Hematopoietic multipotent progenitor cell treated with erythropoietin and hydrocortisone succinate and interleukin-3 and kit ligand, for 4 days (in vitro differentiated cells): ENCODE data around the gene ZC3H7A.

Source experiments
- DNase-seq: peaks from one replicate; pipeline ENCODE4 v3.0.0-alpha.2; 2015

Gene ZC3H7A

DNA sequence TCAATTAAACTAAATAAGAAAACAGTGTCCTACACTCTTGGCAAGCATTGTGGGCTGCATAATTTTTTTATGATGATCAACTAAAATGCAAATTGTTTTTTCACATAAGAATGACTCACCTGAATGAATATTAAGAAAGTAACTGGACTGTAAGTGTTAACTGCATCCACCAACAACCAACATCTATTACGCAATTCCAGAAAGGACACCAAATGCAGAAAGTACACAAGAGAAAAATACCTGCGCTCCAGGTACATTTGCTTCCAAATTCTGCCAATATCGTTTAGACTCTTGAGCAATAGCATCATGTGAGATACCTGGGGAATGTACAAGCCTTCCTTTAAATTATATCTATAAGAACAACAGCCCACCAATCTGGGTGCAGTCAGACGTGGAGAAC, 34.6 kb downstream of the ZC3H7A start:
- no peak for DNase-seq

DNA sequence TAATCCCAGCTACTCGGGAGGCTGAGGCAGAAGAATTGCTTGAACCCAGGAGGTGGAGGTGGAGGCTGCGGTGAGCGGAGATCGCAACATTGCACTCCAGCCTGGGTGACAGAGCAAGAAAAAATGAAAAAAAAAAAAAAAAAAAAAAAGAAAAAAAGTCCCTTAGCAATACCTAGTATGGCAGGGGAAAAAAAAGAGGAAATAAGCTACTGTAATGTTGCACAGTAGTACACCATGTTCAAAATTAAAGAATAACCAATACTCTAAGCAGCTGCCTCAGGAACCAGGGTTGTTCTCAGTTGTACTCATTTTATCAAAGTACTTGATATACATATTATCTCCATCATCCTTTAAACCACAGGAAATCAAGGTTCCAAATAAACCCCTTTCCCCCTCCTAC, 37.1 kb downstream of the ZC3H7A start:
- peak; percentile 27 for DNase-seq

DNA sequence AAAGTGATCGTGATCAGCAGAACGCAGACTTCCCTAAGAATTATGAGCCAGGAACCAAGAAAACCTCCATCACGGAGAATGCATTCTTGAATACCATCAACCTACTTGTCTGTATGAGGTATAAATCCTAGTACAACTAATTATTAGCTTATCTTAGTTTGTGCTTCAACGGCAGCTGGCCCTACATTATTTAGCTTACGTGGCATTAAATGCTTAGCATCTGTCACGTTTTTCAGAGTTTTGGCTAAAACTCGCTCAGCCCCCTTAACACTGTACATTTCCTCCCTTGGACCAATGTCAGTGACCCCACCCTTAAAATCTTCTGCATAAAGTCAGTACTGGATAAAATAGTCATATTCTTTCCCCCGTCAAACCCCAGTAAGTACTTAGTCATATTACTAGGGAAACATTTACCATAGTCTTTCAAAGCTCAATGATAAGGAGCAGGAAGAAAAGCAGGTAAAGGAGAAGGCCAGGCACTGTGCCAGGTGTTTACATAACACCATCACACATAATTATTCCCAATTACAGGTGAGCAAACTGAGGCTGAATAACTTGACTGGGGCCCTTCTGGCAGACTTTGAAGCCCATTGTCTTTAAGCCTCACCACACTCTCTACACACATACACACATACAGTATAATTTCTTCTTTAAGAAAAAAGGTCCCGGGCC, 37.8 kb downstream of the ZC3H7A start:
- no peak for DNase-seq

DNA sequence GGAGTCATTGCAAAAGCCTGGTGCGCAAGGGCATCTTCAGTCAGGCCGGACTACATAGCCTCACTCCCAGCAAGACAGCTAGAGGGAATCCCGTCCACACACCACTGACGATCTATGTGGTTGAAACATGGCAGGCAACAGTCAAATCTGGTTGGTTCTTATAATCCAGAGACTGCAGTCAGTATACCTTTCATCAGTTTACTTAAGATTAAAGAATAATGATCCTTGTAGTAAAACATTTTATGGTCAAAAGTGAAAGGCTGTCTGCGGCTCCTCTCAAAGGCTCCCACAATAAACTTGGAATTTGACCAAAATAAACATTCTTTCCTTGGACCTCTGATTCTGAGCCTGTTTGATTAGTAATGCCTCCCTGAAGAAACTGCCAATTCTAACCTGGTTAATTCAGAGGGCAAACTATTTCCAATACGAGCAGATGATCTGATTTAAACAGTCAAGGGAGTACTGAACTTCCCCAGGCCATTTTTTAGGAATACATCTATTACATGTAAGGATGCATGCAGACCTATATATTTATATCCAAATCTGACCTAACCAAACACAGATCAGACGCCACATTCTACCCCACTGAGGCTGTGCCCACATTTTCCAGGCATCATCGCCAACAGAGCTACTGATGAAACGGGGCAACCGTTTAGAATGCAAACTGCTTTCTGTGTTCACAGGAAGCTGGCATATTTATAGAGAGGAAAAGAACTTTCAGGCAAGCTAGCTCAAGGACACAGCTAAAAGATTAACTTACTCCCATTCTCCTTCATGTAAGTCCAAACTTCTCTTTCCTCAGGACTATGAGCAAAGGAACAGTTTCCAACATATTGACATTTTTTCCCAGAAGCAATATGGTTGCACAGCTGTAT, 39.1 kb downstream of the ZC3H7A start:
- DNase-seq, result no peak

DNA sequence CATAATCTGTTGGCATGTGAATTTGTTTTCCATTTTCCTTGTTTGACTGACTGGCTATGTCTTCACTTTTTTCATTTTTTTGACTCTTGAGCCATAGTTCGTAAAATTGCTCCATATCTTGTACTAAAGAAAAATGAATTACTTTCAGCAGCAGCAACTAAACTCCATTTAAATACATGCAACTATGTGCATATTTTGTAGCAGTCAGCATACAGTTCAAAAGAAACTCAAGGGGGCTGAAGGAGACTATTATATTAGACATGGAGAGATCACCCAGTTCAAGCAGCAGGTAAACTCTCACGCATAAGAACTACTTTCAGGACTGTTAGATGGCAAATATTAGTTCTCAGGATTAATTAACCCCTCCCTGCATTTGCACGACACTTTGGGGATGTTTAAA, 40.8 kb downstream of the ZC3H7A start:
- DNase-seq, result no peak

DNA sequence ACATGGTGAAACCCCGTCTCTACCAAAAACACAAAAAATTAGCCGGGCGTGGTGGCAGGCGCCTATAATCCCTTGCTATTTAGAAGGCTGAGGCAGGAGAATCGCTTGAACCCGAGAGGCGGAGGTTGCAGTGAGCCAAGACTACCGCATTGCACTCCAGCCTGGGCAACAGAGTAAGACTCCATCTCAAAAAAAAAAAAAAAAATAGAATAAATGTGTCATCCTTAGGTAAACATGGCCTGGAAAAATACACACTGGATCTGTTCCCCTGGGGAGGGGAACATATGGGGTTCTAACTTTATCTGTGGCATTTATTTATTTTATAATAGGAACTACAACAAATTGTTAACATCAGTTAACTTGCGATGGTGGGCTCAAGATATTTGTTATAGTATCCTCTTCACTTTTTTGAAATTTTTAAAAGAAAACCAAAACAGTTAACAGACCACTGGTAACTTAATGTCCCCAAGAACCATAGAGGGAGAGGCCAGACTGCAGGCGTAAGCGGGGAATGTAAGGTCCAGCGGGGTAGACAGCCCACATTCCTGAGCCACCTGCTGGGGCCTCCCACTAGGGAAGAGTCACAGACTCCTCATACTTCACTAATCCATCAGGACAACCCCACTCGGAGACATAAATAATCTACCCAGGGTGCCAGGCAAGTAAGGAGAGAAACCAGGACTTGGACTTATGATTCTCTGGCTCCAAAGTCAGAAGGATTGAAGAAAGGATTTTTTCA, 41.9 kb downstream of the ZC3H7A start:
- no peak for DNase-seq

DNA sequence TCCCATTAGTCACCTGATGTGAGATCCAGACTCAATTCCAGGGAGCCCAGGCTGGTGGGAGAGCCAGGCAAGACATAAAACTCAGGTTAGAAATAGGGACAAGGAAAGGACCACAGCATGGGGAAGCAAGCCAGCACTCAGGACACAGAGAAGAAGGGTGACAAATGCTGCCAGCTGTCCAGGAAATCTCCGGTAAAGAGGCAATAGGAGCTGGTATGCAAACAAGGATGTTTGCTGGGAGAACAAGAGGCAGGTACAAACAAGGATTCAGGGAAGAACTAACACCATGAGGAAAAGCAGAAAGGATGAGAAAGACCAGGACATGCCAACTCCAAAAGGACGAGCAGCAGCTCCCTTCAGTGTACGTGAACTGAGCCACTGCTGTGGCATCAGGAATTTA, 44.2 kb downstream of the ZC3H7A start:
- DNase-seq, result no peak

DNA sequence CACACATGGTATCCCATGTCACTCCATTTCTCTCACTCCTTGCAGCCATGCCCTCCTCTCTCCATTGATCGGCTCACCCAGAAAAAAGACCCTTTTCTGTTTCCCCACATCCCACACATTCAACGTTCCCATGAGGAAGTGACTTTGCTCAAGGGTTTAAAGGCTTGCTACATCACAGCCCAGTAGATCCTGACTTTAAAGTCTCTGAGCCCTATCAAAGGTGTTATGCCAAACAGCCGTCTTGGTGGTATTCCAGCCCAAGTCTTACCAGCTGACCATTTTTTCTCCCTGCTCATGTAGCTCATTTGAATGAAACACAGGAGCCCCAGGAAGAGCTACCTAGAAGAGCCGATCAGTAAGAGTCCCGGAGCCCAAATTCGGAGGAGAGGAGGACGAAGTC, 47.0 kb downstream of the ZC3H7A start:
- DNase-seq, result no peak

DNA sequence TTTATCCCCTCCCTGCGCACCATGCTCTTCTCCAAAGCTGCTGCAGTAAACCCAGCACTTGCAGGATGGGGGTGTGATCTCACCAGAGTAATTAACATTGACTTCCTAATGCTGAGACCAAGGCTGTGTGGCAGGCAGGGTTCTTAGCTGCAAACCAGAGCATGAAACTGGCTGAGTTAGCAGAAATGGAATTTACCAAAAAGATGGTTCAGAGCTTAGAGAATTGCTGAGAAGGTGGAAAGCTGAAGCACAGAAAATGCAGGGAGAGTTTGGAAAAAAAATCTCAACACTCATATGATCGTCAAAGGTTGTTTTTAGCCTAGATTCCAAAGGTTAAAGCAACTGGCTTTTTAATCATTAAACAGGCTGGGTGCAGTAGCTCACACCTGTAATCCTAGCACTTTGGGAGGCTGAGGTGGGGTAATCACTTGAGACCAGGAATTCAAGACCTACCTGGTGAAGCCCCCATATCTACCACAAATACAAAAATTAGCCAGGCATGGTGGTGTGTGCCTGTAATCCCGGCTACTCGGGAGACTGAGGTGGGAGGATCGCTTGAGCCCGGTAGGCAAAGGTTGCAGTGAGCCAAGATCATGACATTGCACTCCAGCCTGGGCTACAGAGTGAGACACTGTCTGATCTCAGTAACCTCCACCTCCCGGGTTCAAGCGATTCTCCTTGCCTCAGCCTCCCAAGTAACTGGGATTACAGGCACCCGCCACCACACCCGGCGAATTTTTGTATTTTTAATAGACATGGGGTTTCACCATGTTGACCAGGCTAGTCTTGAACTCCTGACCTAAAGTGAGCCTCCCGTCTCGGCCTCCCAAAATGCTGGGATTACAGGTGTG, 48.4 kb downstream of the ZC3H7A start:
- no peak for DNase-seq

DNA sequence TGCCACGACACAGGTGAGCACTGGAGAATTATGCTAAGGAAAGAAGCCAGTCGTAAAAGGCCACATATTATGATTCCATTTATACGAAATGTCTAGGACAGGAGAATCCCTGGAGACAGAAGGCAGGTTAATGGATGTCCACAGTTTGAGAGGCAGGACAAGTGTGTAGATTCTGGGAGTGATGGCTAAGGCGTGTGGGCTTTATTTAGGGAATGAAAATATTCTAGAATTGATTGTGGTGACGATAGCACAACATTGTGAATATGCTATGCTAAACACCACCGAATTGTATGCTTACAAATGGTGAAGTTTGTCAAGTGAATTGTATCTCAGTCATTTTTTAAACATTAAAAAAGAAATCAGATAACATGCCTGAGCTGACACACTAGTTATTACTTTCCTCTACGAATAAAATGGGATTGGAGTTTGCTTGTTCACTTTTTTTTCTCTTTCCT, 49.1 kb downstream of the ZC3H7A start:
- DNase-seq, result no peak

DNA sequence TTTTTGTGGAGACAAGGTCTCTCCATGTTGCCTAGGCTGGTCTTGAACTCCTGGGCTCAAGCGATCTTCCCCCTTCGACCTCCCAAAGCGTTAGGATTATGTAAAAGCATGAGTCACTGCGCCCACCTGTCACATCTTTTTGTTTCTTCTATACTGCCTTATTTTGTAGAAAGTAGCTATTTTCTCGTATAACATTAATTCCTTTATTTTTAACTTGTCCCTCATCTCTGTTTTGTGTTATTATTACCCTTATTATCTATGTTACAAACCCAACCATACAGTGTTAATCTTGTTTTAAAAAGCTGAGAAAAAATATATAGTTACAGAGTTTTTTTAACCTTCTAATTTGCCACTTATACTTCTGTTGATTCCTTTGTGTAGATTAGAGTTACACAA, 53.0 kb downstream of the ZC3H7A start:
- no peak for DNase-seq

DNA sequence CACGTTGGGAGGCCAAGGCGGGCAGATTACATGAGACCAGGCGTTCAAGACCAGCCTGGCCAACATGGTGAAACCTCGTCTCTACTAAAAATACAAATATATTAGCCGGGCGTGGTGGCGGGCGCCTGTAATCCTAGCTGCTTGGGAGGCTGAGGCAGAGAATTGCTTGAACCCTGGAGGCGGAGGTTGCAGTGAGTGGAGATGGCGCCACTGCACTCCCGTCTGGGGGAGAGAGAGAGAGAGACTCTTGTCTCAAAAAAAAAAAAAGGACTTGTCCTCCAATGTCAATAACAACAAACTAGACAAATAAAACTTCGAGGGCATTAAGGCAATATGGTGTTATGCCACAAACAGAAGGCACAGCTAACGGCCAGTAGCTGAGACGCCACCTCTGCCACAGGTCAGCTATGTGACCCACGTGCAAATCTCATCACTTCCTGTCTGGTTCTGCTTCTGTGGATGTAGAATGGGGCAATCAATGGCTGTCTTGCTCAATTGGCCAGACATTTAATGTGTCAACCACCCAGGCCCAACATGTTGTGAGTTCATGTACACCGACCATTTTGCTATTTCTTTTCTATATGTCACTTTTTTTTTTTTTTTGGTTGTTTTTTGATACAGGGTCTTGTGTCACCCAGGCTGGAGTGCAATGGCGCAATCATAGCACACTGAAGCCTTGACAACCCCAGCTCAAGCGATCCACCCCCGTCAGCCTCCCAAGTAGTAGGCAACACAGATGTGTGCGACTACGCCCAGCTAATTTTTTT, 53.6 kb downstream of the ZC3H7A start:
- peak; percentile 79 for DNase-seq

DNA sequence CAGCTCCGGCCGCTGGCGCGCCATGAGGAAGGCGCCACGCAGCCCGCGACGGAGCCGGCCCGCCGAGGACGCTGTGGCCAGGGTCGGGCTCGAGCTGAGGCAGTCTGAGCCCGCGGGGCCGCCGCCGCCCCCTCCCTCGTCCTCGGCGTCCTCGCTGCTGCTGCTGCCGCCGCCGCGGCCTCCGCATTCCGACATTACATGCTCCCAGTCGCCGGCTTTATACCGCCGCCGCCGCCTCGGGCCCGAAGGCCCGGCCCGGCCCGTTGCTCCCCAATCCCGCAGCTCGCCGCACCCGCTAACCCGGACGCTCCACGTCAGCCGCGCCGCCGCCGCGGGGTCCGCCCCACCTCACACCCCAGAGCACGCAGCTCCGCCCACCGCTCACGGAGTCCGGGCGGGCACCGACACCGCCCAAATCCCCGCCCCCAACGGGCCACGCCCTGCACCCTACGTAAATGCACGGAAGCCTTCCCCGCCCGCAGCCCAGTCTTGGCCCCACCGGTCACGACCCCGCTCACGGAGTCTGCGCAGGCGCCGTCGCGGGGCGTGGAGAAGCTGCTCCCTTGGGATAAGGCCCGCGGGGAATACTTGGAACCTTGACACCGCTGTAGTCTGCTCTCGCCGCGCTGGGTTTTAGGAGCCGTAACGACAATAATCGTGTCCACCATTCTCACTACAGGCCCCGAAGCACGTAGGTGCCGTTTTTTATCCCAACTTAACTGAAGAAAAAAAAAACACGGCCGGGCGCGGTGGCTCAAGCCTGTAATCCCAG, 54.3 kb downstream of the ZC3H7A start, which contains the start of gene TXNDC11:
TXNDC11 (minus strand) TSS at position 322 of the 772 bp plus-strand sequence; CDS start at position 195, 127 bp downstream.
- peak; percentile 99 for DNase-seq

DNA sequence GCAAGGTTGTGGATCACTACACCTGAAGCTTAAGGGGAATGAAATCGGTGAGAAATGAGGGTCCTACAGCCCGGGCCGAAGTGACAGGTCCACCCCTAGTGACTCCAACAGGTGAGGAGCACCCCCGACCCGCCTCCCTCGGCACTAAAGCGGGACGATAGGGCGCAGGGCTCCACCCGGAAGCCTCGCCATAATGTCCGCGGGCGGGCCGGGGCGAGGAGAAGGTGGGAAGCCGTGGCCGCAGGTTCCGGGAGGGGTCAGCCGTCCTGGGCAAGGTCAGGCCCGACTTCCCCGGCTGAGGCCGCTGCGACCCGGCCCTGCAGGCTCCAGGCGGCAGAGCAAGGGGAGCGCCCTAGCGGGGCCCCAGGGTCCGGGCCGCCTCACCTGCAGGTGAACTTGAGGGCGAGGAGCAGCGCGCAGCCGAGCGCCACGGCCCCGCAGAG, 54.9 kb downstream of the ZC3H7A start:
- DNase-seq, result peak; percentile 59

DNA sequence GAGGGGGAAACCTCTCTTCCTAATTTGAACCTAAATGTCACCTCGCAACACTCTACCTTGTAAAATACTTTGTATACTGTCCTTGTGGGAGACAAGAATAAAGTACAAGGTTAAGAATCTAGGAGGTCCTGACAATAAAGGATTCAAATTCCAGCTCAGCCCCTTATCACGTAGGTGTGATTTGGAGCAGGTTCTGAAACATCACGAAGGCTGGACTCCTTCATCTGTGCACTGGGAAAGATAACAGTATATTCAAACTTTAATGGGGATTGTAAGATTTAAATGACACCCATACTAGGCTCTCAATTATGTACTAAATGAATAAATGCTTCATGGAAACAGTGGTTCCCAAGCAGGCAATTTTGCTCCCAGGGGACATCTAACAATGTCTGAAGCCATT, 56.5 kb downstream of the ZC3H7A start:
- no peak for DNase-seq

DNA sequence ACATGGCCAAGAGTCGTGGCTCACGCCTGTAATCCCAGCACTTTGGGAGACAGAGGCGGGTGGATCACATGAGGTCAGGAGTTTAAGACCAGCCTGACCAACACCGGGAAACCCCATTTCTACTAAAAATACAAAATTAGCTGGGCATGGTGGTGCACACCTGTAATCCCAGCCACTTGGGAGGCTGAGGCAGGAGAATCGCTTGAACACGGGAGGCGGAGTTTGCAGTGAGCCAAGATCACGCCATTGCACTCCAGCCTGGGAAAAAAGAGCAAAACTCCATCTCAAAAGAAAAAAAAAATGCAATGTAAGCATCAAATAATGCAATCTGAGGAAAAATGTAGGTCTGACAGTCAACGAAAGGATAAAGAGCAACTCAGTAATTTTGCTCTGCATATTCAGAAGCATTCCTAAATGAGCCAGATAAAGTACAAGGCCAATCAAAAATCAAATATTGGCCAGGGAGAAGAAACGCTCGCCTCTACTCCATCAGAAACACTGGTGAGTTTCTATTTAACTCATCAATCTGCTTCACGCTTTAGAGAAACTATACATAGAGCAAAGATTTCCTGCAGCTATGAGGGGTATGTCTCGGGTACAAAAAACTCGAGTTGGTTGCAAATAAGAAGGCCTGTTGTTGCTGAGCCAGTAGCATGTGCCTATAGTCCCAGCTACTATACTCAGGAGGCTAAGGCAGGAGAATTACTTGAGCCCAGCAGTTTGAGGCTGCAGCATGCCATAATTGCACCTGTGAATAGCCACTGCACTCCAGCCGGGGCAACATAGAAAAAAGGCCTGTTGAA, 58.1 kb downstream of the ZC3H7A start:
- no peak for DNase-seq

DNA sequence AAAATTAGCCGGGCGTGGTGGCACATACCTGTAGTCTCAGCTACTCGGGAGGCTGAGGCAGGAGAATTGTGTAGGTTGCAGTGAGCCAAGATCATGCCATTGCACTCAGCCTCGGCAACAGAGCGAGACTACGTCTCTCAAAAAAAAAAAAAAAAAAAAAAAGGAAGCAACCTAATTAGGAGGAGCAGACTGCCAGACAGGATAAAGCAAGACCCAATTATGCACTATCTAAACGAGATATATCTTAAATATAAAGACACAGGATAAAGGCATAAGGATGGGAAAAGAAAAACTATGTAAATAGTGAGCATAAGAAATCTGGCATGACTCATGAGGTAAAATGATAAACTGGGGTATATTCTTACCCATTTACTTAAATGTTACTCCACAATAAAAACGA, 59.3 kb downstream of the ZC3H7A start:
- no peak for DNase-seq

DNA sequence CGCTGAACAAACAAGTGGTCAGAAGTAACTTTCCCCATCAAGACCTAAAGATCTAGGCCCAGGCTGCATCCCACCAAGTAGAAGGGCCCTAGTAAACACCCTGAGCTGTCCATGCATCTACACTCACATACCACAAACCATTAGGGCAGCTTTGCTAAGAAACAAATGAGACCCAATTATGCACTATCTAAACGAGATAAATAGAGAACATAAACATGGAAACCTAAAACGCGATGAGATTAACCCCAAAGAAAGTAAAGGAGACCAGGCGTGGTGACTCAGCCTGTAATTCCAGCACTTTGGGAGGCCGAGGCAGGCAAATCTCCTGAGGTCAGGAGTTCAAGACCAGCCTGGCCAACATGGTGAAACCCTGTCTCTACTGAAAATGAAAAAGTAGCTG, 60.2 kb downstream of the ZC3H7A start:
- no peak for DNase-seq

DNA sequence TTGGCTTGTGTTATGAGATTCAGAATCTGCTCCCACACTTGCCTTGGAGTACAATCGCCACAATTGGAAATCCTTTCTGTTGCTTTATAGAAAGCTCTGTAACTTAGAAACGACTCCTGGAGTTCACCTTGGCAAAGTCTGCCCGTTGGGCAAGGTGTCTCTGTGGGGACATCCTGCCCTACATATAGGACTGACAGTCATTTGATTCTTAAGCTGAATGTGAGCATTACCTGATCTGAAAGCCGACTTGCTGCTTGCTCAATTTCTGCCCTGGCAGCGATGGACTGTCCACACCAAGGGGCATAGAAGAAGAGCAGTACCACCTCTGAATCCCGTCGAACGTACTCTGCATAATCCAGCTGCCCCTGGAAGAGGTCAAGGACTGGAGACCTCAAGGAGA, 61.3 kb downstream of the ZC3H7A start:
- no peak for DNase-seq

DNA sequence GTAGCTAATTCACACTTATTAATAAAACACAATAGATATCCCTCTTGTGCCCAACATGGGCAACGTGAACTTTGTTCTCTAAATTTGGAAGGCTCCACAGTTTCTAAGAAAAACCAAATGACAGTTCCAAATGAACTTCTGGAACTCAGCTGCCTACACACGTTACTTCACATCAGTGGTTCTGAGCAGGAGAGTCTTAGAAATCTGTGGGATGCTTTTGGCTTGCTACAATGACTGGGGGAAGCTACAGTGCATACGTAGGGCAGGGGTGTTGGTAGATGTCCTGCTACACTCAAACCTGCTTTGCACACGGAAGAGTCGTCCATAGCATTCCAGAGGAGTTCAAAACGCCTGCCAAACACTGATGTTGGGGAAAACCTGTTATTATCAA, 62.4 kb downstream of the ZC3H7A start:
- no peak for DNase-seq
